Mesenchymal stem cell (in vitro differentiated cells and primary cell): ENCODE data around the gene SLC6A5.

ENCODE experiments used
- DNase-seq: peaks from one replicate; pipeline ENCODE4 v3.0.0-alpha.2; 2013
- H2AFZ ChIP-seq: one replicate; pipeline ENCODE4 v1.6.1; 2013; ENCODE audit warnings: low read depth, mild to moderate bottlenecking, control low read depth, inconsistent platforms, low read length, moderate library complexity
- H2AK5ac ChIP-seq: 2 replicates; pipeline ENCODE4 v1.6.1; 2013; ENCODE audit warnings: low read length, moderate library complexity, mild to moderate bottlenecking, inconsistent platforms; ENCODE audit not compliant: severe bottlenecking
- H2BK120ac ChIP-seq: one replicate; pipeline ENCODE4 v1.6.1; 2013; ENCODE audit warnings: low read depth, mild to moderate bottlenecking, inconsistent platforms, low read length, moderate library complexity
- H2BK12ac ChIP-seq, 2 experiments: one replicate each; pipeline ENCODE4 v1.6.1; 2013; ENCODE audit warnings: inconsistent platforms in 2 of 2, low read length in 2 of 2, mild to moderate bottlenecking in 2 of 2, moderate library complexity in 2 of 2, control low read depth in 1 of 2
- H2BK15ac ChIP-seq: one replicate; pipeline ENCODE4 v1.6.1; 2013; ENCODE audit warnings: mild to moderate bottlenecking, low read depth, inconsistent platforms; ENCODE audit not compliant: poor library complexity, severe bottlenecking
- H2BK5ac ChIP-seq: 2 replicates; pipeline ENCODE4 v1.6.1; 2013; ENCODE audit warnings: low read depth, mild to moderate bottlenecking, low read length, control low read depth, inconsistent platforms; ENCODE audit not compliant: poor library complexity, severe bottlenecking
- H3K14ac ChIP-seq, 2 experiments: one replicate each; pipeline ENCODE4 v1.6.1; 2013; ENCODE audit warnings: inconsistent platforms in 2 of 2, low read length in 2 of 2, control low read depth in 1 of 2, mild to moderate bottlenecking in 1 of 2, moderate library complexity in 1 of 2
- H3K18ac ChIP-seq, 2 experiments: one replicate each; pipeline ENCODE4 v1.6.1; 2013; ENCODE audit warnings: inconsistent platforms in 2 of 2, low read length in 2 of 2, control low read depth in 1 of 2, low read depth in 1 of 2, mild to moderate bottlenecking in 1 of 2
- H3K23ac ChIP-seq, 2 experiments: one replicate each; pipeline ENCODE4 v1.6.1; 2013; ENCODE audit warnings: inconsistent platforms in 2 of 2, low read length in 2 of 2, mild to moderate bottlenecking in 2 of 2, moderate library complexity in 2 of 2, control low read depth in 1 of 2
- H3K27ac ChIP-seq: 2 replicates; pipeline ENCODE4 v1.5.1; 2013; ENCODE audit warnings: mild to moderate bottlenecking, moderate library complexity, low read length, control low read depth, inconsistent platforms; ENCODE audit not compliant: poor library complexity, severe bottlenecking
- H3K27me3 ChIP-seq, 2 experiments: 2 replicates each; pipeline versions ENCODE4 v1.6.1 to v1.7.0; 2013; ENCODE audit warnings: low read length in 2 of 2, mild to moderate bottlenecking in 2 of 2, moderate library complexity in 2 of 2, control low read depth in 1 of 2, inconsistent platforms in 1 of 2; ENCODE audit not compliant: control insufficient read depth in 1 of 2, insufficient read depth in 1 of 2
- H3K36me3 ChIP-seq, 2 experiments: 2 replicates each; pipeline versions ENCODE4 v1.6.1 to v1.7.0; 2013; ENCODE audit warnings: low read length in 2 of 2, control low read depth in 1 of 2, inconsistent platforms in 1 of 2, low read depth in 1 of 2, mild to moderate bottlenecking in 1 of 2; ENCODE audit not compliant: insufficient read depth in 2 of 2, control insufficient read depth in 1 of 2
- H3K4ac ChIP-seq, 2 experiments: one replicate each; pipeline ENCODE4 v1.6.1; 2013; ENCODE audit warnings: inconsistent platforms in 2 of 2, low read length in 2 of 2, mild to moderate bottlenecking in 2 of 2, moderate library complexity in 2 of 2, control low read depth in 1 of 2, low read depth in 1 of 2
- H3K4me1 ChIP-seq: 2 replicates; pipeline ENCODE4 v1.6.1; 2013; ENCODE audit warnings: low read depth, low read length, control low read depth; ENCODE audit not compliant: control insufficient read depth, insufficient read depth
- H3K4me2 ChIP-seq: 2 replicates; pipeline ENCODE4 v1.6.1; 2013; ENCODE audit warnings: low read length, mild to moderate bottlenecking, inconsistent platforms; ENCODE audit not compliant: poor library complexity, severe bottlenecking
- H3K4me3 ChIP-seq, 2 experiments: 2 replicates each; pipeline versions ENCODE4 v1.5.1 to v1.7.0; 2013; ENCODE audit warnings: low read length in 2 of 2, mild to moderate bottlenecking in 2 of 2, control low read depth in 1 of 2, low read depth in 1 of 2; ENCODE audit not compliant: insufficient read depth in 1 of 2
- H3K79me1 ChIP-seq: replicated peaks from 2 replicates; pipeline ENCODE4 v1.6.1; 2013; ENCODE audit warnings: mild to moderate bottlenecking, control low read depth, low read length, inconsistent platforms; ENCODE audit not compliant: poor library complexity, severe bottlenecking
- H3K9ac ChIP-seq: 2 replicates; pipeline ENCODE4 v1.7.0; 2013; ENCODE audit warnings: mild to moderate bottlenecking, low read length, moderate library complexity
- H3K9me3 ChIP-seq: 2 replicates; pipeline ENCODE4 v1.7.0; 2013; ENCODE audit warnings: mild to moderate bottlenecking, low read length; ENCODE audit not compliant: control insufficient read depth
- H4K8ac ChIP-seq: one replicate; pipeline ENCODE4 v1.6.1; 2013; ENCODE audit warnings: inconsistent platforms, mild to moderate bottlenecking, low read length, moderate library complexity
- H4K91ac ChIP-seq: one replicate; pipeline ENCODE4 v1.6.1; 2013; ENCODE audit warnings: mild to moderate bottlenecking, low read length, inconsistent platforms
- WGBS: methylation state at CpG from one replicate; pipeline ENCODE4 v1.1.7; 2013; ENCODE audit warnings: mixed read lengths; 5-methylcytosine and 5-hydroxymethylcytosine counted together

SLC6A5 gene

GRCh38 chr11:20611445-20611844 lies 12.0 kb downstream of the SLC6A5 start:
- Histone ChIP-seq H3K23ac (no peak overlapping the region), H3K4me1 (peaks cover 4% of the 10 kb centered on the region), H3K27ac (no peak overlapping the region), H2AK5ac (no peak overlapping the region), H3K79me1 (no peaks in the 10 kb centered on the region), H3K27me3 (peaks cover 21 to 61% of the 10 kb centered on the region in 2 experiments), H3K4me2 (no peak overlapping the region), H3K9ac (no peak overlapping the region), H2BK5ac (no peak overlapping the region), H2AFZ (no peak overlapping the region), H3K4ac (no peak overlapping the region), H3K18ac (no peak overlapping the region), H3K9me3 (no peaks in the 10 kb centered on the region), H2BK15ac (no peak overlapping the region), H4K8ac (no peak overlapping the region), H4K91ac (no peak overlapping the region), H3K36me3 (no peaks in the 10 kb centered on the region), H3K4me3 (no peak overlapping the region), H2BK120ac (no peak overlapping the region), H2BK12ac (no peak overlapping the region), H3K14ac (no peak overlapping the region)
- 33% methylated on average over 1 of the region's 2 CpGs for WGBS
- no peak for DNase-seq

GRCh38 chr11:20611892-20612291 lies 12.5 kb downstream of the SLC6A5 start:
- Histone ChIP-seq H3K4ac (no peak overlapping the region), H3K79me1 (no peaks in the 10 kb centered on the region), H3K36me3 (no peaks in the 10 kb centered on the region), H3K9ac (no peak overlapping the region), H4K91ac (no peak overlapping the region), H2BK5ac (no peak overlapping the region), H3K9me3 (no peaks in the 10 kb centered on the region), H3K18ac (no peak overlapping the region), H2BK12ac (no peak overlapping the region), H2BK120ac (no peak overlapping the region), H3K23ac (no peak overlapping the region), H3K27ac (no peak overlapping the region), H3K27me3 (peaks cover 21 to 60% of the 10 kb centered on the region in 2 experiments), H2AK5ac (no peak overlapping the region), H3K4me3 (no peak overlapping the region), H2BK15ac (no peak overlapping the region), H3K4me2 (no peak overlapping the region), H4K8ac (no peak overlapping the region), H3K14ac (no peak overlapping the region), H2AFZ (no peak overlapping the region), H3K4me1 (peaks cover 4% of the 10 kb centered on the region)
- WGBS = 96% methylated on average over 3 of the region's 4 CpGs
- DNase-seq = peak; percentile 2

GRCh38 chr11:20612416-20612815 lies 13.0 kb downstream of the SLC6A5 start:
- H2AK5ac ChIP-seq = no peak overlapping the region
- no peak overlapping the region for H3K4ac ChIP-seq
- no peak overlapping the region for H4K8ac ChIP-seq
- 80% methylated on average over 1 of the region's 3 CpGs for WGBS
- no peak overlapping the region for H2BK12ac ChIP-seq
- no peak overlapping the region for H2BK15ac ChIP-seq
- no peak overlapping the region for H4K91ac ChIP-seq
- H3K4me3 ChIP-seq = no peak overlapping the region
- no peak overlapping the region for H3K27ac ChIP-seq
- no peaks in the 10 kb centered on the region for H3K36me3 ChIP-seq
- peaks cover 21 to 60% of the 10 kb centered on the region in 2 experiments for H3K27me3 ChIP-seq
- no peaks in the 10 kb centered on the region for H3K9me3 ChIP-seq
- peaks cover 4% of the 10 kb centered on the region for H3K4me1 ChIP-seq
- no peak overlapping the region for H3K14ac ChIP-seq
- H2BK120ac ChIP-seq = no peak overlapping the region
- DNase-seq = no peak
- no peak overlapping the region for H2AFZ ChIP-seq
- no peak overlapping the region for H3K23ac ChIP-seq
- no peak overlapping the region for H3K9ac ChIP-seq
- no peak overlapping the region for H3K4me2 ChIP-seq
- H3K18ac ChIP-seq = no peak overlapping the region
- H2BK5ac ChIP-seq = no peak overlapping the region
- no peaks in the 10 kb centered on the region for H3K79me1 ChIP-seq

GRCh38 chr11:20616920-20617319 lies 17.5 kb downstream of the SLC6A5 start:
- H3K79me1 ChIP-seq = no peaks in the 10 kb centered on the region
- peaks cover 0 to 29% of the 10 kb centered on the region in 2 experiments for H3K27me3 ChIP-seq
- H4K91ac ChIP-seq = no peak overlapping the region
- H2BK12ac ChIP-seq = no peak overlapping the region
- H2BK120ac ChIP-seq = no peak overlapping the region
- no peaks in the 10 kb centered on the region for H3K9me3 ChIP-seq
- H2AK5ac ChIP-seq = no peak overlapping the region
- DNase-seq = no peak
- no peak overlapping the region for H3K23ac ChIP-seq
- H2BK5ac ChIP-seq = no peak overlapping the region
- 34% methylated on average over 4 of the region's 5 CpGs for WGBS
- no peak overlapping the region for H2AFZ ChIP-seq
- H3K36me3 ChIP-seq = no peaks in the 10 kb centered on the region
- H3K9ac ChIP-seq = no peak overlapping the region
- no peak overlapping the region for H3K4ac ChIP-seq
- no peak overlapping the region for H3K14ac ChIP-seq
- H2BK15ac ChIP-seq = no peak overlapping the region
- H3K4me3 ChIP-seq = no peak overlapping the region
- H3K4me2 ChIP-seq = no peak overlapping the region
- no peak overlapping the region for H4K8ac ChIP-seq
- no peaks in the 10 kb centered on the region for H3K4me1 ChIP-seq
- H3K27ac ChIP-seq = no peak overlapping the region
- H3K18ac ChIP-seq = no peak overlapping the region
